Activated CD4-positive, alpha-beta memory T cell treated with anti-CD3 and anti-CD28 coated beads for 36 hours (primary cell): ENCODE results near the gene GPC5. TPM values are rescaled to one million over a fixed set of nuclear protein-coding genes. Genes with fewer than 3 reads are reported as not detected.

ENCODE experiments used
- CTCF ChIA-PET: fragments of 350-600 bp; sonication (Branson Sonifier 250); formaldehyde crosslinking; loops from one replicate; lab custom pipeline; 2021; ENCODE audit warnings: antibody characterized with exemption, inconsistent platforms; lab: Charles Lee
- POLR2A ChIA-PET: fragments of 350-600 bp; sonication (Branson Sonifier 250); formaldehyde crosslinking; loops from one replicate; lab custom pipeline; 2021; ENCODE audit warnings: antibody characterized with exemption; lab: Charles Lee
- DNase-seq: peaks from one replicate; pipeline ENCODE4 v3.0.0-alpha.2; 2020
- H3K27ac Mint-ChIP-seq: one replicate; pipeline ENCODE4 v1.8.0; 2021; ENCODE audit warnings: mixed read lengths
- H3K27me3 Mint-ChIP-seq: one replicate; pipeline ENCODE4 v1.8.0; 2021; ENCODE audit warnings: mixed read lengths
- H3K36me3 Mint-ChIP-seq: one replicate; pipeline ENCODE4 v1.8.0; 2021; ENCODE audit warnings: mixed read lengths
- H3K4me1 Mint-ChIP-seq: one replicate; pipeline ENCODE4 v1.8.0; 2021; ENCODE audit warnings: low read depth, mixed read lengths
- H3K4me3 Mint-ChIP-seq: one replicate; pipeline ENCODE4 v1.8.0; 2021; ENCODE audit warnings: mild to moderate bottlenecking, mixed read lengths
- H3K9me3 Mint-ChIP-seq: one replicate; pipeline ENCODE4 v1.8.0; 2021; ENCODE audit warnings: mixed read lengths
- intact Hi-C: fragments of 100-400 bp; cut with micrococcal nuclease; formaldehyde crosslinking; loops from one replicate; pipeline ENCODE4 v1.15.1; 2023
- total RNA-seq, 2 experiments: library from RNA; stranded (reverse); gene quantifications; one replicate each; pipeline ENCODE4 v1.2.3, GENCODE V29; 2021

Gene GPC5
- total RNA-seq, 2 experiments from 2014 or later = 0.17 to 0.29 TPM

DNA sequence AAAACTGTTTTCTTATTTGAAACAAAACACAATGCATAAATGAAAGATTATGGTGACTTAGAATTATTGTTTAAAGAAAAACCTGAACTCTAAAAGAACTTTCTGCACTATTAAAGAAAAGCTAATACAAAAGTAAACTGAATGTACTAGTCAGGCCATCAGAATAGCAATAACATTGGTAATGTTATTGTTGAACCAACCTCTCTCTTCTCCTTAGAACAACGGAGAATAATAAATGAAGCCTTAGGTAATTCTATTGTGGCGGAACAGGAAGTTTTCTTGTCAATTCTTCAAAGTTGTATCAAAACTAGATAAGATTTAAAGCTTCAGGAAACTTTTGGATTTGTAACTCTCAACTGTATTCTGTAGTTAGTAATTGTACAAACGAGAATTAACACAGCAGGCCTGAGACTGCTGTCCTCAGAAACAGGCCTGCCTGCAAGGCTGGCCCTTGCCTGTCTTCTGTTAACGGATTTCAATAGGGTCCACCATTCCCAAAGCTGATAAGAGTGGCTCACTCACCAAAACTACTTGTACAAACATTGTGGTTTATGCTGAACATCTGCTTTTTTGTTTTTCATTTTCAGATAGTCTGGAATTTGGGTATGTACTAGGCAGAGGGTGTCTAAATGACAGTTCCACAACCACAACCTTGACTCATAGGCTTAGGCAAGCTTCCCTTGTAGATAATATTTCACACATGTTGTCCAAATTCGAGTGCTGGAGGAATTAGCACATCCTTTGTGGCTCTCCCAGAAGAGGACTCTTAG lies 825.8 kb downstream of the GPC5 start:
- H3K27me3 Mint-ChIP-seq = no peaks in the 10 kb centered on the region
- no peaks in the 10 kb centered on the region for H3K36me3 Mint-ChIP-seq
- no peak overlapping the region for H3K27ac Mint-ChIP-seq
- H3K4me3 Mint-ChIP-seq = no peak overlapping the region
- POLR2A ChIA-PET = no interaction called here
- peaks cover 2% of the 10 kb centered on the region for H3K9me3 Mint-ChIP-seq
- CTCF ChIA-PET = no interaction called here
- no peaks in the 10 kb centered on the region for H3K4me1 Mint-ChIP-seq
- no peak for DNase-seq
- intact Hi-C loops = no loop called here

DNA sequence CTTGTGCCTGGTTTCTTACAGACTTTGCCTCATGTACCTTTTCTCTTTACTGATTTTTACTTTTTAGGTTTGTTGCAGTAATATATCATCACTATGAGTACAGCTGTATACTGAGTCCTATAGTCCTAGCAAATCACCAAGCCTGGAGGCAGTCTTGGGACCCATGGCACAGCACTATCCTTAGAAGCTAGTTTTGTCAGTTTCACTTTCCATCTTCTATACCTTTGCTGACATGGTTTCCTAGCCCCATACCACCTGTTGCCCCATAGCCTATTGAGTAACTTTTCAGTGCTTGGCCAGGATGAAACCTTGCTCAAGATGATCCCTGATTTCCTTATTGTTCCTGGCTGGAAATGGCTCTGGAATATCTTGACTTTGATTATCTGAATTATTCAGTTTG lies 826.4 kb downstream of the GPC5 start:
- Mint-ChIP-seq H3K4me3 (no peak overlapping the region), H3K9me3 (peaks cover 2% of the 10 kb centered on the region)
- CTCF ChIA-PET = no interaction called here

DNA sequence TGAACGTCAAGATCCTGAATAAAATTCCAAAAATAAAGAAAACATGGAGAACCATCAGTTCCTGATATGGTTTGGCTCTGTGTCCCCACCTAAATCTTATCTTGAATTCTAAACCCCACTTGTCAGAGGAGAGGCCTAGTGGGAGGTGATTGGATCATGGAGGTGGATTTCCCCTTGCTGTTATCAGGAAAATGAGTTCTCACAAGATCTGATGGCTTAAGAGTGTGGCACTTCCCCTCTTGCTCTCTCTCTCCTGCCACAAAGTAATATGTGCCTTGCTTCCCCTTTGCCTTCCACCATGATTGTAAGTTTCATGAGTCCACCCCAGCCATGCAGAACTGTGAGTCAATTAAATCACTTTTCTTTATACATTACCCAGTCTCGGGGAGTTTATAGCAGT lies 827.4 kb downstream of the GPC5 start:
- DNase-seq = no peak
- H3K36me3 Mint-ChIP-seq = no peaks in the 10 kb centered on the region

More for the DNA sequence above, 826.4 kb downstream of the GPC5 start:
- Mint-ChIP-seq H3K27ac (no peak overlapping the region), H3K27me3 (no peaks in the 10 kb centered on the region), H3K36me3 (no peaks in the 10 kb centered on the region), H3K4me1 (no peaks in the 10 kb centered on the region)
- intact Hi-C loops = no loop called here
- POLR2A ChIA-PET = no interaction called here
- DNase-seq = no peak

DNA sequence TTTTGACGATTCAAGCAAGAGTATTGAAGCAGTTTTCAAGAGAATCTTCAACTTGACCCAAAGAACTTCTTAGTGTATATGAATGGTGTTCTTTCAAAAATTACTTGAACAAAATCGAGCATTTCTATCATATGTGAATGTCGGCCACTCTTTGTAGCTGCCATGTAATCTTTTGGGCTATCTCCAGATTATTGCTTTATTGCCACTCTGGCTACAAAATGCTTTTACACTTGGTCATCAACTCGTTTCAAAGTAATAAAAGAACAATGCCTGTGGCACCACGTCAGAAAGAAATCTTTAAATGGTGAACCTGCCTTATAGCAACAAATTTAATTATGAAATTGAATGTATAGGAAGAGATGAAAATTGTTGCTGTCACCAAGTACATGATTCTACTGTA lies 834.5 kb downstream of the GPC5 start:
- ChIA-PET CTCF (no interaction called here), POLR2A (no interaction called here)
- Mint-ChIP-seq H3K4me3 (no peak overlapping the region), H3K4me1 (no peaks in the 10 kb centered on the region), H3K36me3 (no peaks in the 10 kb centered on the region), H3K27me3 (no peaks in the 10 kb centered on the region), H3K9me3 (no peaks in the 10 kb centered on the region), H3K27ac (no peak overlapping the region)
- intact Hi-C loops = no loop called here
- no peak for DNase-seq

More for the DNA sequence above, 827.4 kb downstream of the GPC5 start:
- peaks cover 2% of the 10 kb centered on the region for H3K9me3 Mint-ChIP-seq
- intact Hi-C loops = no loop called here
- CTCF ChIA-PET = no interaction called here
- H3K4me3 Mint-ChIP-seq = no peak overlapping the region
- H3K4me1 Mint-ChIP-seq = no peaks in the 10 kb centered on the region
- H3K27ac Mint-ChIP-seq = no peak overlapping the region
- no peaks in the 10 kb centered on the region for H3K27me3 Mint-ChIP-seq
- POLR2A ChIA-PET = no interaction called here

DNA sequence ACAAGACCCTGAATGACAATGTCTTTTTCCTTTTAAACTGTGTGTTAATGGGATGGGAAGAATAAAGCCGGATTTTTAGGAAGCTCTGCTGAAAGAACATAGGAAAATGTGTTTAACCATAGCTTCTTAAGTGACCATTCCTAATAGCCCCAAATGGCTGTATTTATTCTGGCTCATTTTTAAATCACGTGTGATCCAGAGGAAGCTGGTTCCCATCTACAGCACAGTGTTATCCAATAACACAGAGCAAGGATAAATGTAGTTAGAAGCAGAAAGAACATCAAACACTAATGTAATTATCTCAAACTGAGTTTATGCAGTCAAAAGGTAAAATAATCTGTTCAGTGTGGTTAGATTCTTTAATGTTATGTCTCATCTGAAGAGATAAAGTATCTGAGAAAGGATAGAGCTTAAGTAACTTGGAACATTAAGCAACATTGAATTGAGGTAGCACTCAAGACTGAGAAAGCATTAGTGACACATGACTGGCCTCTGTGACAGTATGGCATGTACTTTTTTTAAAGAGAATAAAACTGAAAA lies 853.3 kb downstream of the GPC5 start:
- intact Hi-C loops = no loop called here

DNA sequence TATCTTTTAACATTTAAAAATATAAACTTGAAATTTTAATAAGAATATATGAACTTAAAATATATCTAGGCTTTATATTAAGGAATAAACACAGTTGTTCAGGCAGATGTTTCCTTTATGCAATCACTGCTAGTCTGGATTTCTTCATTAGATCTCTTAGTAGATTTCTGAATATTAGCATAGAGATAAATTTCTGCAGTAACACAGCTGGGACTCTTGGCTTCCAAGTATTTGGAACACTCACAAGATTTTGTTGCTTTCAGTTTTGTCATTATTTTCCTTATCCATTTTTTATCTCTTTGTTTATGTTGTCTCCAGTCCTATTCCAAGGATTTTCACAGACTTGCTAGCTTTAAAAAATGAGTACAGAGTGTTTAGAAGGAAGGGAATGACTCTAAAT lies 857.1 kb downstream of the GPC5 start:
- ChIA-PET CTCF (no interaction called here), POLR2A (no interaction called here)
- Mint-ChIP-seq H3K9me3 (peaks cover 2% of the 10 kb centered on the region), H3K27ac (no peak overlapping the region), H3K27me3 (no peaks in the 10 kb centered on the region), H3K36me3 (no peaks in the 10 kb centered on the region), H3K4me1 (no peaks in the 10 kb centered on the region), H3K4me3 (no peak overlapping the region)
- intact Hi-C loops = no loop called here
- DNase-seq = no peak

More for the DNA sequence above, 853.3 kb downstream of the GPC5 start:
- CTCF ChIA-PET = no interaction called here
- Mint-ChIP-seq H3K36me3 (no peaks in the 10 kb centered on the region), H3K4me1 (no peaks in the 10 kb centered on the region), H3K27me3 (no peaks in the 10 kb centered on the region), H3K4me3 (no peak overlapping the region), H3K9me3 (peaks cover 2% of the 10 kb centered on the region), H3K27ac (no peak overlapping the region)
- POLR2A ChIA-PET = no interaction called here
- DNase-seq = no peak

DNA sequence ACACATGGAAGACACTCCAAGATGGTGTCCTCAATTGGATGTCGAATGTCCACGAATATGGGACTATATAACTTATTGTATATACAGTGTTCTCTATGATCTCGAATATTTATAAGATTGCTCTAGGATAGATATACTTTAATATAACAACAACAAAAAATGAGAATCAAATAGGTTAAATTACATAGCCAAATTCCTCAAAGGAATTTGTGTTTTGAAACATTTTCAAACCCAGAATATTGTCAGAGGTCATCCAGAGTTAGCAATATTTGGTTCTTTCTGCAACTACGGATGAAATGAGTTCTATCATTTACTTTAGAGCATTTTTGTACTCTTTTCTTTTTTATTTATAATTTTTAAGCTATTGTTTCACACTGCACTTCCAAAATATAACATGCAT lies 857.8 kb downstream of the GPC5 start:
- intact Hi-C loops = no loop called here
- no peak for DNase-seq
- Mint-ChIP-seq H3K27ac (no peak overlapping the region), H3K4me3 (no peak overlapping the region), H3K4me1 (no peaks in the 10 kb centered on the region), H3K36me3 (no peaks in the 10 kb centered on the region), H3K27me3 (no peaks in the 10 kb centered on the region), H3K9me3 (peaks cover 2% of the 10 kb centered on the region)
- ChIA-PET POLR2A (no interaction called here), CTCF (no interaction called here)

DNA sequence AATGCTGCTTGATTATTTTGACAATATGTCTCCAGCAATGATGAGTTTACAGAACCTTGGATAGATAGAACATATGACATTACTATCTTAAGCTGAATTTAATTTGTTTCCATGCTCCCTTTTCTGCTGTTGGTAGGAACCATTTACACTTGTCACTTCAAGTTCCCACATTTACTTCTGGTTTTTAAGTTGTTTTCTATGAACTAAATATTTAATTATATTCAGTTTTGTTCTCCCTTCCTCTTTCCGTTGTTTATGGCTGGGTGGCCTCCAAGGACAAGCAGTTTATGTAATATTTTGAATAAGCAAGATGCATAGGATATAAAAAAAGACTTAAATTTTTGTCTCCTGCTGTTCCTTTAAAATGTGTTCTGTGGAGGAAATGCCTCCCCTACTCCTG lies 860.6 kb downstream of the GPC5 start:
- Mint-ChIP-seq H3K36me3 (no peaks in the 10 kb centered on the region), H3K27me3 (no peaks in the 10 kb centered on the region), H3K4me1 (no peaks in the 10 kb centered on the region), H3K4me3 (no peak overlapping the region), H3K27ac (no peak overlapping the region), H3K9me3 (peaks cover 2% of the 10 kb centered on the region)
- intact Hi-C loops = no loop called here
- POLR2A ChIA-PET = no interaction called here
- CTCF ChIA-PET = no interaction called here
- no peak for DNase-seq

DNA sequence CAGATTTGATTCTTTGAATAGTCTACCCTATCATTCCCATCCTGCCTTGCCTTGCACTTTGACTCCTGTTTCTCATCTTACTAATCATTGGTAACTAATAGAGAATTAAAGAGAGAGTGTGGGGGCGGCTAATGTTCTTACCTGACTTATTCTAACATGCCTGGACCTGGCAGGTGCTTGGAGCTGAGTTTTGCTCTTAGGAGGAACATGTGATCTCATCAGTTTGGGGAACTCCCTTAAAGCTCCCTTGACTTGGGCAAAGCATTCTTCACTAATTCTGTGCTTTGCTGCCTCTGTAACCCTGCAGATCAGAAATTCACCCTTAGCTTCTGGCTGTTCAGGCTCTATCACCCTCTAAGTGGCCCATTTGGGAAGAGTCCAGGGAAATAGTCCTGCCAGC lies 861.1 kb downstream of the GPC5 start:
- no peaks in the 10 kb centered on the region for H3K4me1 Mint-ChIP-seq
- H3K4me3 Mint-ChIP-seq = no peak overlapping the region
- ChIA-PET CTCF (no interaction called here), POLR2A (no interaction called here)
- peaks cover under 1% of the 10 kb centered on the region for H3K9me3 Mint-ChIP-seq
- H3K36me3 Mint-ChIP-seq = no peaks in the 10 kb centered on the region
- no peak overlapping the region for H3K27ac Mint-ChIP-seq
- intact Hi-C loops = no loop called here
- no peak for DNase-seq
- no peaks in the 10 kb centered on the region for H3K27me3 Mint-ChIP-seq

DNA sequence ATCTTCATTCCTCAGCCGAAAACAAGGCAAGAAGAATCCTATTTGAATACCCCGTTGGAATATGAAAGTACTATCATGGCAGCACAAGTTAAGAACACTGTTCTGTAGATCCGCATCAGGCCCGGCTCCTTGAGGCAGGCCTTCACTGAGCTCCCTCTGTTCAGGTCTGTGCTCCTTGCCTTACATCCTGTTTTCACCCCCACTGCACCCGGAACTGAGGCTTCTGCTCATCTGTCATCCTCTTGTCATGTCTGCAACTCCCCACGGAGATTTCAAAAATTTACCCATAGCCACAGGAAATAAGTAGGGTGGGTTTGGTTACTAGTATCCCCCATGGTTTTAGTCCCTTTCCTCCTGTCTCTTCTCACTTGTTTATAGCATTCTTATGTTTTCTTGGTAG lies 861.9 kb downstream of the GPC5 start:
- no peak overlapping the region for H3K4me3 Mint-ChIP-seq
- H3K36me3 Mint-ChIP-seq = no peaks in the 10 kb centered on the region
- H3K4me1 Mint-ChIP-seq = no peaks in the 10 kb centered on the region
- CTCF ChIA-PET = no interaction called here
- intact Hi-C loops = no loop called here
- no peaks in the 10 kb centered on the region for H3K9me3 Mint-ChIP-seq
- no peak overlapping the region for H3K27ac Mint-ChIP-seq
- no peak for DNase-seq
- POLR2A ChIA-PET = no interaction called here
- H3K27me3 Mint-ChIP-seq = no peaks in the 10 kb centered on the region

DNA sequence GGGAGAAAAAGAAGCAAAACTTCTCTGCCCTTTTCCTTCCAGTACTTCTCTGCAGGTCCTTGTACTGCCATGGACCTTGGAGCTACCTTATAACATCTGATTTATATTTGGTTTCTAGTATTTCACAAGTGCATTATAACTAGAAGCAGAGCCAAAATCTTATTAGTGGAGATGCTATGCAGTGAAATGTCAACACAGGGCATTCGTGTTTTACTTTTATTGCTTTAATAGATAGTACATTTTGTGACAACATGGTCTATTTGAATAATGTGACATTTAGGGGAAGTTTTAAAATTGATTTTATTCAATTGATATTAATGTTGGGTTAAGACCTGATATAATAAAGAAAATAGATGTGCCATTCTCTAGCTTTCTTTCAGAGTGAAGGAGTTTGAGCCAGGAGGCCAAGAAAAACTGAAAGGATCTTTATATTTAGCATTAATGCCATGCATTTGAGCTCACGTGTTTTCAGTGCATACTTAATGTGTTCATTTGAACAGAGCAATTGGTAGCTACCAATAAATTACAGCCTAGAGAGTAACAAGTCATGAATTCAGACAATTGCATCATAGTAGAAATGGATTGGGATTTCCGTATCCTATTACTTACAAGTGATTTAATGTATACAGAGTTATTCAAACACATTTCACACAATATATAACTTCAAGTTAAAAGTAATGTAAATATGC lies 863.8 kb downstream of the GPC5 start:
- no peaks in the 10 kb centered on the region for H3K9me3 Mint-ChIP-seq
- no peak overlapping the region for H3K27ac Mint-ChIP-seq
- POLR2A ChIA-PET = no interaction called here
- no peak for DNase-seq
- intact Hi-C loops = no loop called here
- no peaks in the 10 kb centered on the region for H3K27me3 Mint-ChIP-seq
- CTCF ChIA-PET = no interaction called here
- no peak overlapping the region for H3K4me3 Mint-ChIP-seq
- H3K36me3 Mint-ChIP-seq = no peaks in the 10 kb centered on the region
- no peaks in the 10 kb centered on the region for H3K4me1 Mint-ChIP-seq

DNA sequence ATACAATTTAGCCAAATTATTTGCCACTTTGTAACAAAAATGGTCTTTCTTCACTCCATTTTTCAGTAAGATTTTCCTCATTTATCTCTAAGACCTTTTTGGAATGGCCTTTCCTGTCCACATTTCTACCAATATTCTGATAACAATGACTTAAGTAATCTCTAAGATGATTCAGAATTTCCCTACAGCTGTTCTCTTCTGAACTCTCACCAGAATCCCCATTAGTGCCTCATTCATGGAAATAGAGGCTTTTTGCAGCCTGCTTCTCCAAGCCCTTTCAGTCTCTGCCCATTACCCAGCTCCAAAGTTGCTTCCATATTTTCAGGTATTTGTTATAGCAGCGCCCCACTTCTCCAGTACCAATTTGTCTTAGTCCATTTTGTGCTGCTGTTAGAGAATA lies 867.0 kb downstream of the GPC5 start:
- DNase-seq = no peak
- CTCF ChIA-PET = no interaction called here
- Mint-ChIP-seq H3K4me3 (no peak overlapping the region), H3K9me3 (no peaks in the 10 kb centered on the region), H3K4me1 (no peaks in the 10 kb centered on the region), H3K27me3 (no peaks in the 10 kb centered on the region), H3K27ac (no peak overlapping the region), H3K36me3 (no peaks in the 10 kb centered on the region)
- intact Hi-C loops = no loop called here
- POLR2A ChIA-PET = no interaction called here

DNA sequence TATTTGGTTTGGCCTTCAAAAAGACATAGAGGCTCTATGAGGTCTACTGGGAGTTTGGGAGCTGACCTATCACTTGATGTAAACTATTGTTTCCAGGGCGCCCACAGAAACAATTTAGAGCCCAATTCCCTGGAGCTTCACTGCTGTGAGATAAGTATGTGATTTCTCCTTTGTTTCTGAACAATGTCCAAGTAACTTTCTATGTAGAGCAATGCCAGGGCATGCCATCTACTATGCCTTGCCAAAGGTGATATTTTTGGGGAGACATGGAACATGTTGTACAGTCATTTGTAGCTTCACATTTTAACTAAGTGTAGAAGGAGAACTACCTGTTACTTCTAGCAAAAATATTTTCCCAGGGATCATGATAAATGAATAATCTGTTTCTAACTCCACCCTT lies 872.6 kb downstream of the GPC5 start:
- Mint-ChIP-seq H3K27ac (no peak overlapping the region), H3K9me3 (no peaks in the 10 kb centered on the region), H3K36me3 (no peaks in the 10 kb centered on the region), H3K27me3 (no peaks in the 10 kb centered on the region), H3K4me3 (no peak overlapping the region), H3K4me1 (no peaks in the 10 kb centered on the region)
- CTCF ChIA-PET = no interaction called here
- no peak for DNase-seq
- POLR2A ChIA-PET = no interaction called here
- intact Hi-C loops = no loop called here
